Hepatocyte (in vitro differentiated cells): ENCODE results near the gene ARVCF. TPM values are rescaled to one million over a fixed set of nuclear protein-coding genes. Genes with fewer than 3 reads are reported as not detected.

Experiments
- DNase-seq: peaks from one replicate; pipeline ENCODE4 v3.0.0-alpha.2; 2016; ENCODE audit warnings: low spot score
- H2AFZ ChIP-seq: fragments of 200-600 bp; sonication (generic); 2 replicates; pipeline ENCODE4 v1.6.0; 2016; ENCODE audit warnings: antibody characterized with exemption, mild to moderate bottlenecking
- H3K27ac ChIP-seq: fragments of 200-600 bp; sonication (generic); 2 replicates; pipeline ENCODE4 v1.5.1; 2016; ENCODE audit warnings: mild to moderate bottlenecking
- H3K27me3 ChIP-seq: fragments of 200-600 bp; sonication (generic); 2 replicates; pipeline ENCODE4 v1.6.1; 2016
- H3K36me3 ChIP-seq: fragments of 200-600 bp; sonication (generic); replicated peaks from 2 replicates; pipeline ENCODE4 v1.5.1; 2016; ENCODE audit warnings: low read depth; ENCODE audit not compliant: insufficient read depth
- H3K4me1 ChIP-seq: fragments of 200-600 bp; sonication (generic); 2 replicates; pipeline ENCODE4 v1.5.1; 2016; ENCODE audit warnings: mild to moderate bottlenecking, moderate library complexity; ENCODE audit not compliant: insufficient read depth
- H3K4me2 ChIP-seq: fragments of 200-600 bp; sonication (generic); 2 replicates; pipeline ENCODE4 v1.6.0; 2016
- H3K4me3 ChIP-seq: fragments of 200-600 bp; sonication (generic); 2 replicates; pipeline ENCODE4 v1.5.1; 2016; ENCODE audit warnings: mild to moderate bottlenecking
- H3K79me2 ChIP-seq: fragments of 200-600 bp; sonication (generic); 2 replicates; pipeline ENCODE4 v1.6.0; 2017; ENCODE audit warnings: mild to moderate bottlenecking
- H3K9me2 ChIP-seq: fragments of 200-600 bp; sonication (generic); replicated peaks from 2 replicates; pipeline ENCODE4 v1.6.0; 2017; ENCODE audit warnings: mild to moderate bottlenecking; ENCODE audit not compliant: insufficient read depth
- H3K9me3 ChIP-seq: fragments of 200-600 bp; sonication (generic); 2 replicates; pipeline ENCODE4 v1.5.1; 2016; ENCODE audit warnings: low read depth, mild to moderate bottlenecking
- H4K20me1 ChIP-seq: fragments of 200-600 bp; sonication (generic); 2 replicates; pipeline ENCODE4 v1.6.0; 2016; ENCODE audit warnings: mild to moderate bottlenecking; ENCODE audit not compliant: insufficient read depth, poor library complexity, severe bottlenecking
- CTCF ChIP-seq: fragments of 200-600 bp; sonication (generic); IDR thresholded peaks from 2 replicates; pipeline ENCODE4 v1.5.1; 2016; ENCODE audit warnings: antibody characterized with exemption, mild to moderate bottlenecking; ENCODE audit not compliant: poor library complexity
- EZH2 ChIP-seq: fragments of 200-600 bp; sonication (generic); IDR thresholded peaks from 2 replicates; pipeline ENCODE4 v1.6.1; 2016; ENCODE audit warnings: antibody characterized with exemption, mild to moderate bottlenecking, borderline replicate concordance
- EZH2phosphoT487 ChIP-seq: fragments of 200-600 bp; sonication (generic); IDR thresholded peaks from one replicate; pipeline ENCODE4 v1.6.1; 2018; ENCODE audit warnings: antibody characterized with exemption, mild to moderate bottlenecking, low read depth, moderate library complexity; ENCODE audit not compliant: unreplicated experiment, severe bottlenecking
- WGBS: methylation state at CpG from one replicate; pipeline ENCODE4 v1.1.6; 2016; ENCODE audit warnings: low lambda C conversion rate; ENCODE audit errors: missing lambda C conversion rate; 5-methylcytosine and 5-hydroxymethylcytosine counted together
- polyA plus RNA-seq: library from polyadenylated mRNA; unstranded; fragments of >200 nt; fragmentation: Nextera tagmentation; extraction: Ambion mirVana; gene quantifications from 2 replicates; pipeline ENCODE4 v1.2.1, GENCODE V29; 2016
- total RNA-seq: library from RNA; depleted of rRNA; stranded (reverse); fragments of >200 nt; gene quantifications from 2 replicates; pipeline ENCODE4 v1.2.3, GENCODE V29; 2014

ARVCF gene
- total and polyA plus RNA-seq, 2 experiments from 2014 or later: 23.8 to 32.5 TPM

GRCh38 chr22:19933341-19934241 lies 83.0 kb downstream of the ARVCF start:
- 78% methylated on average over 9 of the region's 9 CpGs for WGBS
- no peak for TF ChIP-seq EZH2phosphoT487
- no peak for TF ChIP-seq CTCF
- TF ChIP-seq EZH2: no peak
- H3K27ac ChIP-seq: no peak overlapping the region

DNA sequence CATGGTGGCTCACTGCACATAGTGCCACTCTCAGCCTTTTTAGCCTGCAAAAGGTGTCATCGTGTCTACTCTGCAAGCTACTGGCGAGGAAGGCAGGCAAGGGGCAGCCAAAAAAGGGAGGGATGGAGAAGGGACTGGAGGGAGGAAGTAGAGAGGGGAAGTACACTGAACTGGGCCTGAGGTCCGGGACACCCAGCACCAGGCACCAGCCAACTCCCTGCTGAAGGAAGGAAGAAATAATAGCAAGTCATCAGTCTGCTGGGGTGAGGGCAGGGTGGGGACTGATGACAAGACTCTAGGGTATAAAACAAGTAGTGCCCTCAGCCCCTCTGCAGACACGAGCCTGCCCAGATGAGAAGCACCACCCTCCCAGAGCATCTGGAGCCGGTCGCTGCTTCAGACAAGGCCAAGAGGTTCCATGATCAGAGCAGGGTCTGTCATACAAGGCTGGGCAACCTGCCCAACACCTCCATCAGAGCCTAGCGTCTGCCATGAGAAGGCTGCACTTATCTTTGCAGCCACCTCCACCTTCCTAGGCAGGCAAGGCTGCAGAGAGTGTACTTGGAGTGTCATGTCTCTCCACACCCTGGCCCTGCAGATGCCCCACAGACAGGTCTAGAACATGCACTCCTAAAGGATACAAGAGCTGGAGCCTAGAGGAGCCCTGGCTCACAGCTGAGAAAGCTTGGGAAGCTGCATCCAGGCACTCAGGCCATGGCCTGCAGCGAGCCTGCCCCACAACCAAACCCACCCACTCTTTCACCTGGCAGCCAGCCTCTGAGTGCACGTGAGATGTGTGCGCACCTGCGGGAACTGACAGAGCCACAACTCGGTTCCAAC lies 84.0 kb downstream of the ARVCF start:
- H3K36me3 ChIP-seq: no peaks in the 10 kb centered on the region
- no peaks in the 10 kb centered on the region for H3K79me2 ChIP-seq
- no peaks in the 10 kb centered on the region for H3K4me1 ChIP-seq
- no peak overlapping the region for H3K27ac ChIP-seq
- 89% methylated on average over 12 of the region's 12 CpGs for WGBS
- H3K4me2 ChIP-seq: no peak overlapping the region
- H3K9me3 ChIP-seq: no peaks in the 10 kb centered on the region
- no peaks in the 10 kb centered on the region for H3K9me2 ChIP-seq
- no peak for DNase-seq
- no peak overlapping the region for H2AFZ ChIP-seq
- no peaks in the 10 kb centered on the region for H4K20me1 ChIP-seq
- TF ChIP-seq EZH2phosphoT487 (no peak), CTCF (no peak), EZH2 (no peak)
- no peak overlapping the region for H3K4me3 ChIP-seq
- no peaks in the 10 kb centered on the region for H3K27me3 ChIP-seq

More at GRCh38 chr22:19933341-19934241, 83.0 kb downstream of the ARVCF start:
- no peaks in the 10 kb centered on the region for H3K79me2 ChIP-seq
- no peak overlapping the region for H3K4me2 ChIP-seq
- H4K20me1 ChIP-seq: no peaks in the 10 kb centered on the region
- no peaks in the 10 kb centered on the region for H3K9me3 ChIP-seq
- no peaks in the 10 kb centered on the region for H3K4me1 ChIP-seq
- DNase-seq: no peak
- no peaks in the 10 kb centered on the region for H3K36me3 ChIP-seq
- H3K9me2 ChIP-seq: no peaks in the 10 kb centered on the region
- no peak overlapping the region for H2AFZ ChIP-seq
- H3K27me3 ChIP-seq: no peaks in the 10 kb centered on the region
- no peak overlapping the region for H3K4me3 ChIP-seq

- Histone ChIP-seq H3K36me3 (no peaks in the 10 kb centered on the region), H3K27ac (no peak overlapping the region), H4K20me1 (no peaks in the 10 kb centered on the region), H3K4me3 (no peak overlapping the region), H3K79me2 (no peaks in the 10 kb centered on the region), H3K9me3 (no peaks in the 10 kb centered on the region), H2AFZ (no peak overlapping the region), H3K27me3 (no peaks in the 10 kb centered on the region), H3K4me2 (no peak overlapping the region), H3K9me2 (no peaks in the 10 kb centered on the region), H3K4me1 (no peaks in the 10 kb centered on the region)
- DNase-seq: no peak
- 96% methylated on average over 8 of the region's 8 CpGs for WGBS
- TF ChIP-seq EZH2 (no peak), CTCF (no peak), EZH2phosphoT487 (no peak)
Measured at GRCh38 chr22:19931514-19931913, 85.1 kb downstream of the ARVCF start.
